Liver (tissue), 9 donors: ENCODE data around the gene SP9. TPM values are rescaled to one million over a fixed set of nuclear protein-coding genes. Genes with fewer than 3 reads are reported as not detected.

Experiments
- DNase-seq: peaks from one replicate; pipeline ENCODE4 v3.0.0-alpha.2; 2017; ENCODE audit warnings: low spot score
- H3K27ac ChIP-seq, 2 donors: one replicate each; pipeline ENCODE4 v1.7.0; 2013; ENCODE audit warnings: inconsistent platforms in 2 of 2, low read length in 2 of 2, control low read depth in 1 of 2, low read depth in 1 of 2, mild to moderate bottlenecking in 1 of 2
- H3K27me3 ChIP-seq, 4 donors: one replicate each; pipeline versions ENCODE4 v1.6.1 to v1.7.0; 2013; ENCODE audit warnings: low read length in 3 of 4, inconsistent platforms in 1 of 4, mild to moderate bottlenecking in 1 of 4, moderate library complexity in 1 of 4; ENCODE audit not compliant: control insufficient read depth in 4 of 4, insufficient read depth in 4 of 4
- H3K36me3 ChIP-seq, 4 donors: one replicate each; pipeline versions ENCODE4 v1.6.1 to v1.7.0; 2013; ENCODE audit warnings: low read length in 3 of 4, mild to moderate bottlenecking in 3 of 4, low read depth in 1 of 4, moderate library complexity in 1 of 4; ENCODE audit not compliant: control insufficient read depth in 4 of 4, insufficient read depth in 3 of 4
- H3K4me1 ChIP-seq, 4 donors: one replicate each; pipeline versions ENCODE4 v1.6.1 to v1.7.0; 2013; ENCODE audit warnings: low read length in 3 of 4, mild to moderate bottlenecking in 3 of 4, moderate library complexity in 1 of 4; ENCODE audit not compliant: control insufficient read depth in 4 of 4, insufficient read depth in 4 of 4
- H3K4me3 ChIP-seq, 3 donors: one replicate each; pipeline versions ENCODE4 v1.6.1 to v1.7.0; 2013; ENCODE audit warnings: low read length in 3 of 3, control low read depth in 1 of 3, low read depth in 1 of 3, mild to moderate bottlenecking in 1 of 3
- H3K9ac ChIP-seq, 2 donors: one replicate each; pipeline ENCODE4 v1.7.0; 2013; ENCODE audit warnings: low read length in 2 of 2, mild to moderate bottlenecking in 2 of 2, moderate library complexity in 2 of 2, control low read depth in 1 of 2, low read depth in 1 of 2
- H3K9me3 ChIP-seq, 4 donors: one replicate each; pipeline versions ENCODE4 v1.6.1 to v1.7.0; 2013; ENCODE audit warnings: low read length in 3 of 4; ENCODE audit not compliant: control insufficient read depth in 4 of 4
- EGR1 ChIP-seq, 2 donors: IDR thresholded peaks; 2 replicates each; pipeline ENCODE4 v1.6.1; 2016 to 2018; ENCODE audit warnings: antibody characterized with exemption in 2 of 2, low read depth in 2 of 2
- FOXA1 ChIP-seq: IDR thresholded peaks from 2 replicates; pipeline ENCODE4 v1.6.1; 2016; ENCODE audit warnings: antibody characterized with exemption
- FOXA2 ChIP-seq: IDR thresholded peaks from 2 replicates; pipeline ENCODE4 v1.6.1; 2016; ENCODE audit warnings: antibody characterized with exemption
- GABPA ChIP-seq, 2 donors: IDR thresholded peaks in 1 of 2; conservative IDR thresholded peaks in 1 of 2; 2 replicates each; pipeline ENCODE4 v1.6.1; 2016; ENCODE audit warnings: antibody characterized with exemption in 2 of 2, mild to moderate bottlenecking in 1 of 2, moderate library complexity in 1 of 2
- HNF4A ChIP-seq, 2 donors: conservative IDR thresholded peaks; 2 replicates each; pipeline ENCODE4 v1.6.1; 2016; ENCODE audit warnings: antibody characterized with exemption in 2 of 2, mild to moderate bottlenecking in 2 of 2
- HNF4G ChIP-seq: IDR thresholded peaks from 2 replicates; pipeline ENCODE4 v1.6.1; 2016; ENCODE audit warnings: antibody characterized with exemption
- JUND ChIP-seq, 2 donors: IDR thresholded peaks; 2 replicates each; pipeline ENCODE4 v1.6.1; 2016; ENCODE audit warnings: antibody characterized with exemption in 2 of 2
- NR2F2 ChIP-seq: IDR thresholded peaks from 2 replicates; pipeline ENCODE4 v1.6.1; 2016; ENCODE audit warnings: antibody characterized with exemption
- RAD21 ChIP-seq, 2 donors: IDR thresholded peaks; 2 replicates each; pipeline ENCODE4 v1.6.1; 2016; ENCODE audit warnings: antibody characterized with exemption in 2 of 2, mild to moderate bottlenecking in 2 of 2
- RXRA ChIP-seq, 2 donors: IDR thresholded peaks; 2 replicates each; pipeline ENCODE4 v1.6.1; 2017 to 2018; ENCODE audit warnings: antibody characterized with exemption in 2 of 2, mild to moderate bottlenecking in 1 of 2
- SP1 ChIP-seq: IDR thresholded peaks from 2 replicates; pipeline ENCODE4 v1.6.1; 2018; ENCODE audit warnings: antibody characterized with exemption, mild to moderate bottlenecking
- TAF1 ChIP-seq: conservative IDR thresholded peaks from 2 replicates; pipeline ENCODE4 v1.6.1; 2016; ENCODE audit warnings: antibody characterized with exemption, mild to moderate bottlenecking
- YY1 ChIP-seq: IDR thresholded peaks from 2 replicates; pipeline ENCODE4 v1.6.1; 2016; ENCODE audit warnings: antibody characterized with exemption, mild to moderate bottlenecking
- WGBS: extraction: QIAGEN DNeasy Blood & Tissue Kit; methylation state at CpG from one replicate; pipeline ENCODE4 v1.1.7; 2013; 5-methylcytosine and 5-hydroxymethylcytosine counted together
- polyA plus RNA-seq, 2 donors: library from polyadenylated mRNA; stranded (reverse) in 1 of 2; unstranded in 1 of 2; fragments of 200-250 nt in 1 of 2; fragments of >200 nt in 1 of 2; fragmentation: Nextera tagmentation in 1 of 2; extraction: Ambion mirVana in 1 of 2; gene quantifications; one replicate each; pipeline versions ENCODE4 v1.2.1 to v1.2.3, GENCODE V29; 2013 to 2015
- total RNA-seq, 2 donors: library from RNA; depleted of rRNA; stranded (reverse); fragments of >200 nt; gene quantifications; one replicate each; pipeline ENCODE4 v1.2.3, GENCODE V29; 2014
- TF ChIP-seq, protein P1 (sequence below): IDR thresholded peaks from 2 replicates; pipeline ENCODE4 v1.6.1; 2016; ENCODE audit warnings: antibody characterized with exemption
- TF ChIP-seq, protein P2 (sequence below): IDR thresholded peaks from 2 replicates; pipeline ENCODE4 v1.6.1; 2016; ENCODE audit warnings: antibody characterized with exemption, mild to moderate bottlenecking
- TF ChIP-seq, protein P3 (sequence below): IDR thresholded peaks from 2 replicates; pipeline ENCODE4 v1.6.1; 2016; ENCODE audit warnings: antibody characterized with exemption
- TF ChIP-seq, protein P4 (sequence below): IDR thresholded peaks from 2 replicates; pipeline ENCODE4 v1.6.1; 2016; ENCODE audit warnings: antibody characterized with exemption
- TF ChIP-seq, protein P5 (sequence below): fragments of 150-350 bp; IDR thresholded peaks from 2 replicates; pipeline ENCODE4 v1.5.1; 2017; ENCODE audit warnings: improper control_type of control experiment, low read depth, low read length; ENCODE audit not compliant: missing input control
- donor health status: healthy.
- donor health status: healthy.
- donor health status: healthy.
- donor health status: healthy.
- donor health status: healthy.

Gene SP9
- total and polyA plus RNA-seq, 4 donors: not detected

DNA sequence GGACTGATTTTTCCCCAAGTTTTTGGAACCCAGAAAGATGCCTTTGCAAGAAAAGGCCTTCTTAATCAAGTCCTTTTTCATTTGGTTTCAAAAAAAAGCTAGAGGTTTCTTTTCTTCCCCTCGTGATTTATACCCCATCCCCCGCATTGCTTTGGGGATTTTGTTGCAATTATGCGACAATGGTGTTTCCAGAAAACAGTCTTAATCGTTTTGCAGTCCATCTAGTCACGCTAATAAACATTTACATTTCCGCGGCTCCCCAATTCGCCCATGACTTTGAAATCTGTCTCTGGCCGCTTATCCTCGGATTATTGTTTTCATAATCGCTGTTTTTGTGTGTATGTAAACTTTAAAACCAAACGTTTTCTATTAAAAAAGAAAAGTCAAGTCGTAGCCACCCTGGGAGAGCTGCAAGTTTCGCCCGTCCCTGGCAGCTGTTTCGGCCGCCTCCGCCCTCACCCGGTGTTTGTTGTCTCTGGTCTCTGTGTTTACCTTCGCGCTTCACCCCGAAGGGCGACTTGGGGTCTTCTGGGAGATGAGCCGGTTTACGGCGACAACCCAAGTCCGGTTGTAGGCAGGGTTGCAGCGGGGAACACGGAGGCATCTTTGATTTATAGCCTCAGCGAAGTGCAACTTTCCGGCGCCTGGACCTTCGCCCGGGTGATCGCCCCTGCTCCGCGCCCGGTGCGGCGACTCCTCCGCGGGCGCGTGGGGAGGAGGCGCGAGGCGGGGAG, 667 bp downstream of the SP9 start:
- peaks cover 4 to 35% (median 33%) of the 10 kb centered on the region in 4 donors for H3K4me1 ChIP-seq
- peak; percentile 39 for DNase-seq
- H3K4me3 ChIP-seq: peak overlapping the region in 1 of 3 donors; percentile 43
- TF ChIP-seq RAD21 (IDR thresholded peaks at IDR 0.05) (no peak), RXRA (IDR thresholded peaks at IDR 0.05) (no peak), HNF4G (no peak), FOXA2 (no peak), GABPA (IDR thresholded peaks at IDR 0.05 in 1 of 2, conservative IDR thresholded peaks at IDR 0.05 in 1 of 2) (no peak), FOXA1 (no peak), HNF4A (conservative IDR thresholded peaks at IDR 0.05) (no peak), JUND (IDR thresholded peaks at IDR 0.05) (no peak), NR2F2 (no peak), EGR1 (IDR thresholded peaks at IDR 0.05; ENCODE audit: low read depth in 2 of 2) (no peak), SP1 (no peak), TAF1 (no peak), YY1 (no peak)
- TF ChIP-seq, protein P1, sequence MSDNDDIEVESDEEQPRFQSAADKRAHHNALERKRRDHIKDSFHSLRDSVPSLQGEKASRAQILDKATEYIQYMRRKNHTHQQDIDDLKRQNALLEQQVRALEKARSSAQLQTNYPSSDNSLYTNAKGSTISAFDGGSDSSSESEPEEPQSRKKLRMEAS: no peak
- TF ChIP-seq, protein P2, sequence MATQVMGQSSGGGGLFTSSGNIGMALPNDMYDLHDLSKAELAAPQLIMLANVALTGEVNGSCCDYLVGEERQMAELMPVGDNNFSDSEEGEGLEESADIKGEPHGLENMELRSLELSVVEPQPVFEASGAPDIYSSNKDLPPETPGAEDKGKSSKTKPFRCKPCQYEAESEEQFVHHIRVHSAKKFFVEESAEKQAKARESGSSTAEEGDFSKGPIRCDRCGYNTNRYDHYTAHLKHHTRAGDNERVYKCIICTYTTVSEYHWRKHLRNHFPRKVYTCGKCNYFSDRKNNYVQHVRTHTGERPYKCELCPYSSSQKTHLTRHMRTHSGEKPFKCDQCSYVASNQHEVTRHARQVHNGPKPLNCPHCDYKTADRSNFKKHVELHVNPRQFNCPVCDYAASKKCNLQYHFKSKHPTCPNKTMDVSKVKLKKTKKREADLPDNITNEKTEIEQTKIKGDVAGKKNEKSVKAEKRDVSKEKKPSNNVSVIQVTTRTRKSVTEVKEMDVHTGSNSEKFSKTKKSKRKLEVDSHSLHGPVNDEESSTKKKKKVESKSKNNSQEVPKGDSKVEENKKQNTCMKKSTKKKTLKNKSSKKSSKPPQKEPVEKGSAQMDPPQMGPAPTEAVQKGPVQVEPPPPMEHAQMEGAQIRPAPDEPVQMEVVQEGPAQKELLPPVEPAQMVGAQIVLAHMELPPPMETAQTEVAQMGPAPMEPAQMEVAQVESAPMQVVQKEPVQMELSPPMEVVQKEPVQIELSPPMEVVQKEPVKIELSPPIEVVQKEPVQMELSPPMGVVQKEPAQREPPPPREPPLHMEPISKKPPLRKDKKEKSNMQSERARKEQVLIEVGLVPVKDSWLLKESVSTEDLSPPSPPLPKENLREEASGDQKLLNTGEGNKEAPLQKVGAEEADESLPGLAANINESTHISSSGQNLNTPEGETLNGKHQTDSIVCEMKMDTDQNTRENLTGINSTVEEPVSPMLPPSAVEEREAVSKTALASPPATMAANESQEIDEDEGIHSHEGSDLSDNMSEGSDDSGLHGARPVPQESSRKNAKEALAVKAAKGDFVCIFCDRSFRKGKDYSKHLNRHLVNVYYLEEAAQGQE: no peak
- TF ChIP-seq, protein P3, sequence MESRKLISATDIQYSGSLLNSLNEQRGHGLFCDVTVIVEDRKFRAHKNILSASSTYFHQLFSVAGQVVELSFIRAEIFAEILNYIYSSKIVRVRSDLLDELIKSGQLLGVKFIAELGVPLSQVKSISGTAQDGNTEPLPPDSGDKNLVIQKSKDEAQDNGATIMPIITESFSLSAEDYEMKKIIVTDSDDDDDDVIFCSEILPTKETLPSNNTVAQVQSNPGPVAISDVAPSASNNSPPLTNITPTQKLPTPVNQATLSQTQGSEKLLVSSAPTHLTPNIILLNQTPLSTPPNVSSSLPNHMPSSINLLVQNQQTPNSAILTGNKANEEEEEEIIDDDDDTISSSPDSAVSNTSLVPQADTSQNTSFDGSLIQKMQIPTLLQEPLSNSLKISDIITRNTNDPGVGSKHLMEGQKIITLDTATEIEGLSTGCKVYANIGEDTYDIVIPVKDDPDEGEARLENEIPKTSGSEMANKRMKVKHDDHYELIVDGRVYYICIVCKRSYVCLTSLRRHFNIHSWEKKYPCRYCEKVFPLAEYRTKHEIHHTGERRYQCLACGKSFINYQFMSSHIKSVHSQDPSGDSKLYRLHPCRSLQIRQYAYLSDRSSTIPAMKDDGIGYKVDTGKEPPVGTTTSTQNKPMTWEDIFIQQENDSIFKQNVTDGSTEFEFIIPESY: no peak
- TF ChIP-seq, protein P4, sequence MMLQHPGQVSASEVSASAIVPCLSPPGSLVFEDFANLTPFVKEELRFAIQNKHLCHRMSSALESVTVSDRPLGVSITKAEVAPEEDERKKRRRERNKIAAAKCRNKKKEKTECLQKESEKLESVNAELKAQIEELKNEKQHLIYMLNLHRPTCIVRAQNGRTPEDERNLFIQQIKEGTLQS: no peak
- TF ChIP-seq, protein P5, sequence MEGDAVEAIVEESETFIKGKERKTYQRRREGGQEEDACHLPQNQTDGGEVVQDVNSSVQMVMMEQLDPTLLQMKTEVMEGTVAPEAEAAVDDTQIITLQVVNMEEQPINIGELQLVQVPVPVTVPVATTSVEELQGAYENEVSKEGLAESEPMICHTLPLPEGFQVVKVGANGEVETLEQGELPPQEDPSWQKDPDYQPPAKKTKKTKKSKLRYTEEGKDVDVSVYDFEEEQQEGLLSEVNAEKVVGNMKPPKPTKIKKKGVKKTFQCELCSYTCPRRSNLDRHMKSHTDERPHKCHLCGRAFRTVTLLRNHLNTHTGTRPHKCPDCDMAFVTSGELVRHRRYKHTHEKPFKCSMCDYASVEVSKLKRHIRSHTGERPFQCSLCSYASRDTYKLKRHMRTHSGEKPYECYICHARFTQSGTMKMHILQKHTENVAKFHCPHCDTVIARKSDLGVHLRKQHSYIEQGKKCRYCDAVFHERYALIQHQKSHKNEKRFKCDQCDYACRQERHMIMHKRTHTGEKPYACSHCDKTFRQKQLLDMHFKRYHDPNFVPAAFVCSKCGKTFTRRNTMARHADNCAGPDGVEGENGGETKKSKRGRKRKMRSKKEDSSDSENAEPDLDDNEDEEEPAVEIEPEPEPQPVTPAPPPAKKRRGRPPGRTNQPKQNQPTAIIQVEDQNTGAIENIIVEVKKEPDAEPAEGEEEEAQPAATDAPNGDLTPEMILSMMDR: no peak
- peaks cover 6 to 54% (median 25%) of the 10 kb centered on the region in 4 donors for H3K27me3 ChIP-seq
- no peak overlapping the region for H3K27ac ChIP-seq
- no peaks in the 10 kb centered on the region for H3K36me3 ChIP-seq
- 7% methylated on average over 47 of the region's 47 CpGs for WGBS
- H3K9me3 ChIP-seq: peaks cover 0 to 13% (median 0%) of the 10 kb centered on the region in 4 donors
- no peak overlapping the region for H3K9ac ChIP-seq
